ENCODE results near the gene ASPDH. TPM values are rescaled to one million over a fixed set of nuclear protein-coding genes. Genes with fewer than 3 reads are reported as not detected.
A peak's percentile ranks its signal among the peaks of the same experiment; 100 is the strongest.

The ASPDH gene
- total RNA-seq, 1 donor from 2014 or later: not detected

GRCh38 chr19:50500060-50500752, 13.5 kb downstream of the ASPDH start:
- peak; percentile 17 for TF ChIP-seq CTCF (IDR thresholded peaks at IDR 0.05)
- no peak for DNase-seq (ENCODE audit: extremely low spot score, unreplicated experiment)
- Mint-ChIP-seq H3K9me3 (ENCODE audit: unreplicated experiment) (no peaks in the 10 kb centered on the region), H3K4me3 (ENCODE audit: unreplicated experiment) (no peak overlapping the region), H3K27me3 (ENCODE audit: unreplicated experiment) (peaks cover 11% of the 10 kb centered on the region), H3K4me1 (ENCODE audit: unreplicated experiment) (no peaks in the 10 kb centered on the region), H3K27ac (ENCODE audit: unreplicated experiment) (no peak overlapping the region), H3K36me3 (ENCODE audit: unreplicated experiment) (no peaks in the 10 kb centered on the region)

- H3K27ac Mint-ChIP-seq (ENCODE audit: unreplicated experiment): no peak overlapping the region
- H3K36me3 Mint-ChIP-seq (ENCODE audit: unreplicated experiment): no peaks in the 10 kb centered on the region
These were observed 15.3 kb downstream of the ASPDH start for GRCh38 chr19:50498219-50499056.

GRCh38 chr19:50497022-50497405, 16.7 kb downstream of the ASPDH start:
- no peak overlapping the region for H3K4me3 Mint-ChIP-seq (ENCODE audit: unreplicated experiment)
- TF ChIP-seq CTCF (IDR thresholded peaks at IDR 0.05): no peak
- no peaks in the 10 kb centered on the region for H3K4me1 Mint-ChIP-seq (ENCODE audit: unreplicated experiment)
- H3K27ac Mint-ChIP-seq (ENCODE audit: unreplicated experiment): no peak overlapping the region
- DNase-seq (ENCODE audit: extremely low spot score, unreplicated experiment): no peak
- no peaks in the 10 kb centered on the region for H3K9me3 Mint-ChIP-seq (ENCODE audit: unreplicated experiment)
- H3K27me3 Mint-ChIP-seq (ENCODE audit: unreplicated experiment): peaks cover 16% of the 10 kb centered on the region
- H3K36me3 Mint-ChIP-seq (ENCODE audit: unreplicated experiment): no peaks in the 10 kb centered on the region

More at GRCh38 chr19:50498219-50499056, 15.3 kb downstream of the ASPDH start:
- no peaks in the 10 kb centered on the region for H3K9me3 Mint-ChIP-seq (ENCODE audit: unreplicated experiment)
- DNase-seq (ENCODE audit: extremely low spot score, unreplicated experiment): no peak
- no peak overlapping the region for H3K4me3 Mint-ChIP-seq (ENCODE audit: unreplicated experiment)
- TF ChIP-seq CTCF (IDR thresholded peaks at IDR 0.05): no peak
- no peaks in the 10 kb centered on the region for H3K4me1 Mint-ChIP-seq (ENCODE audit: unreplicated experiment)
- H3K27me3 Mint-ChIP-seq (ENCODE audit: unreplicated experiment): peaks cover 13% of the 10 kb centered on the region

- Mint-ChIP-seq H3K9me3 (ENCODE audit: unreplicated experiment) (no peaks in the 10 kb centered on the region), H3K36me3 (ENCODE audit: unreplicated experiment) (no peaks in the 10 kb centered on the region), H3K27ac (ENCODE audit: unreplicated experiment) (no peak overlapping the region), H3K4me3 (ENCODE audit: unreplicated experiment) (no peak overlapping the region), H3K4me1 (ENCODE audit: unreplicated experiment) (peaks cover 5% of the 10 kb centered on the region), H3K27me3 (ENCODE audit: unreplicated experiment) (peaks cover 22% of the 10 kb centered on the region)
- no peak for TF ChIP-seq CTCF (IDR thresholded peaks at IDR 0.05)
- no peak for DNase-seq (ENCODE audit: extremely low spot score, unreplicated experiment)
These were observed 17.3 kb downstream of the ASPDH start for GRCh38 chr19:50496189-50497021.

Data from osteocyte (in vitro differentiated cells).